ENCODE results near the gene LCN6.

DNA sequence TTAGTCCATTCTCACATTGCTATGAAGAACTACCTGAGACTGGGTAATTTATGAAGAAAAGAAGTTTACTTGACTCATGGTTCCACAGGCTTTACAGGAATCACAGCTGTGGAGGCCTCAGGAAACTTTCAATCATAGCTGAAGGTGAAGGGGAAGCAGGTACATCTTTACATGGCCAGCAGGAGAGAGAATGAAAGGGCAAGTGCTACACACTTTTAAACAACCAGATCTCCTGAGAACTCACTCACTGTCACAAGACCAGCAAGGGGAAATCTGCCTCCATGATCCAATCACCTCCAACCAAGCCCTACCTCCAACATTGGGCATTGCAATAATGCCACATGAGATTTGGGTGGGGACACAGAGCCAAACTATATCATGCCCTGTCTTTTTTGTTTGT, 3.5 kb upstream of the LCN6 start:
- TF ChIP-seq, protein P1, sequence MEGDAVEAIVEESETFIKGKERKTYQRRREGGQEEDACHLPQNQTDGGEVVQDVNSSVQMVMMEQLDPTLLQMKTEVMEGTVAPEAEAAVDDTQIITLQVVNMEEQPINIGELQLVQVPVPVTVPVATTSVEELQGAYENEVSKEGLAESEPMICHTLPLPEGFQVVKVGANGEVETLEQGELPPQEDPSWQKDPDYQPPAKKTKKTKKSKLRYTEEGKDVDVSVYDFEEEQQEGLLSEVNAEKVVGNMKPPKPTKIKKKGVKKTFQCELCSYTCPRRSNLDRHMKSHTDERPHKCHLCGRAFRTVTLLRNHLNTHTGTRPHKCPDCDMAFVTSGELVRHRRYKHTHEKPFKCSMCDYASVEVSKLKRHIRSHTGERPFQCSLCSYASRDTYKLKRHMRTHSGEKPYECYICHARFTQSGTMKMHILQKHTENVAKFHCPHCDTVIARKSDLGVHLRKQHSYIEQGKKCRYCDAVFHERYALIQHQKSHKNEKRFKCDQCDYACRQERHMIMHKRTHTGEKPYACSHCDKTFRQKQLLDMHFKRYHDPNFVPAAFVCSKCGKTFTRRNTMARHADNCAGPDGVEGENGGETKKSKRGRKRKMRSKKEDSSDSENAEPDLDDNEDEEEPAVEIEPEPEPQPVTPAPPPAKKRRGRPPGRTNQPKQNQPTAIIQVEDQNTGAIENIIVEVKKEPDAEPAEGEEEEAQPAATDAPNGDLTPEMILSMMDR (IDR thresholded peaks at IDR 0.05), result no peak
- no peak for TF ChIP-seq POLR2A (IDR thresholded peaks at IDR 0.05)

Data from testis (tissue), 2 donors.